IMR-90 (cell line): ENCODE measurements around the gene KRTAP12-2. TPM values are rescaled to one million over a fixed set of nuclear protein-coding genes. Genes with fewer than 3 reads are reported as not detected.
"Not testable (repeated sequence)": the region's sequence is repeated elsewhere in the genome, so short reads cannot be mapped to it uniquely, and the experiment has no call there.

Experiments
- ATAC-seq: fragments of 200-7000 bp; cut with Tn5 transposase; 2 replicates; pipeline ENCODE4 v1.9.1; 2020; ENCODE audit warnings: low read depth, mild to moderate bottlenecking, moderate library complexity
- BruUV-seq: library from RNA; stranded (reverse); fragments of 400-500 nt; replicated peaks from 2 replicates; lab custom pipeline; 2021; lab: Mats Ljungman, UMichigan
- CTCF ChIA-PET: fragments of 300-600 bp; formaldehyde crosslinking; extraction: SDS; loops from one replicate; lab custom pipeline; 2021; ENCODE audit warnings: antibody characterized with exemption; lab: Yijun Ruan, JAX
- POLR2A ChIA-PET: fragments of 300-600 bp; sonication (Branson Sonifier 250); formaldehyde crosslinking; loops from one replicate; lab custom pipeline; 2022; ENCODE audit warnings: antibody characterized with exemption; ENCODE audit not compliant: unreplicated experiment; lab: Charles Lee
- DNase-seq: peaks from one replicate; pipeline ENCODE4 v3.0.0; 2013
- H2AFZ ChIP-seq: replicated peaks from 2 replicates; pipeline ENCODE3; 2013; ENCODE audit warnings: low read length, mild to moderate bottlenecking; ENCODE audit not compliant: poor library complexity
- H2AK5ac ChIP-seq: 2 replicates; pipeline ENCODE4 v1.6.1; 2013; ENCODE audit warnings: low read depth, low read length, inconsistent platforms
- H2AK9ac ChIP-seq: replicated peaks from 2 replicates; pipeline ENCODE3; 2013; ENCODE audit warnings: mild to moderate bottlenecking, low read depth, low read length, moderate library complexity; ENCODE audit not compliant: poor library complexity
- H2BK120ac ChIP-seq: 2 replicates; pipeline ENCODE4 v1.6.1; 2013; ENCODE audit warnings: low read depth, low read length, inconsistent platforms
- H2BK15ac ChIP-seq: 3 replicates; pipeline ENCODE4 v1.6.1; 2013; ENCODE audit warnings: low read depth, low read length, inconsistent platforms
- H2BK20ac ChIP-seq: 2 replicates; pipeline ENCODE4 v1.6.1; 2013; ENCODE audit warnings: low read depth, mild to moderate bottlenecking, inconsistent platforms, low read length, moderate library complexity
- H2BK5ac ChIP-seq: 2 replicates; pipeline ENCODE4 v1.6.1; 2013; ENCODE audit warnings: mild to moderate bottlenecking, low read depth, low read length, inconsistent platforms; ENCODE audit not compliant: poor library complexity, severe bottlenecking
- H3K14ac ChIP-seq: replicated peaks from 2 replicates; pipeline ENCODE4 v1.6.1; 2013; ENCODE audit warnings: low read depth, low read length, inconsistent platforms
- H3K18ac ChIP-seq: 2 replicates; pipeline ENCODE4 v1.6.1; 2013; ENCODE audit warnings: low read depth, low read length, control low read depth
- H3K23ac ChIP-seq: 2 replicates; pipeline ENCODE4 v1.6.1; 2013; ENCODE audit warnings: low read depth, low read length, inconsistent platforms
- H3K27ac ChIP-seq: 2 replicates; pipeline ENCODE4 v1.5.1; 2013; ENCODE audit warnings: mild to moderate bottlenecking, control low read depth, low read length; ENCODE audit not compliant: insufficient read depth
- H3K27me3 ChIP-seq: 2 replicates; pipeline ENCODE4 v1.6.1; 2013; ENCODE audit warnings: low read length; ENCODE audit not compliant: control insufficient read depth, insufficient read depth
- H3K36me3 ChIP-seq: 2 replicates; pipeline ENCODE4 v1.6.1; 2013; ENCODE audit warnings: low read length, mixed read lengths; ENCODE audit not compliant: control insufficient read depth, insufficient read depth
- H3K4ac ChIP-seq: 2 replicates; pipeline ENCODE4 v1.6.1; 2013; ENCODE audit warnings: low read depth, low read length, inconsistent platforms
- H3K4me1 ChIP-seq: 2 replicates; pipeline ENCODE4 v1.6.1; 2013; ENCODE audit warnings: low read length, mixed read lengths; ENCODE audit not compliant: control insufficient read depth, insufficient read depth
- H3K4me2 ChIP-seq: 2 replicates; pipeline ENCODE4 v1.6.1; 2013; ENCODE audit warnings: low read depth, mild to moderate bottlenecking, control low read depth, low read length, moderate library complexity
- H3K4me3 ChIP-seq: 2 replicates; pipeline ENCODE4 v1.5.1; 2013; ENCODE audit warnings: low read depth, mild to moderate bottlenecking, control low read depth, low read length, moderate library complexity; ENCODE audit not compliant: insufficient read depth
- H3K56ac ChIP-seq: 2 replicates; pipeline ENCODE4 v1.6.1; 2013; ENCODE audit warnings: low read length, inconsistent platforms; ENCODE audit not compliant: insufficient read depth; ENCODE audit errors: extremely low read depth
- H3K79me1 ChIP-seq, 2 experiments: 2 replicates each; pipeline ENCODE4 v1.6.1; 2013; ENCODE audit warnings: low read length in 2 of 2, inconsistent platforms in 1 of 2, low read depth in 1 of 2
- H3K9ac ChIP-seq: 2 replicates; pipeline ENCODE4 v1.6.1; 2013; ENCODE audit warnings: low read depth, low read length, control low read depth
- H3K9me1 ChIP-seq: 2 replicates; pipeline ENCODE4 v1.6.1; 2013; ENCODE audit warnings: low read length, inconsistent platforms; ENCODE audit not compliant: insufficient read depth
- H3K9me3 ChIP-seq: 2 replicates; pipeline ENCODE4 v1.6.1; 2013; ENCODE audit warnings: low read length; ENCODE audit not compliant: control insufficient read depth, insufficient read depth
- H4K20me1 ChIP-seq: 2 replicates; pipeline ENCODE4 v1.6.1; 2013; ENCODE audit warnings: low read length, inconsistent platforms; ENCODE audit not compliant: insufficient read depth
- H4K5ac ChIP-seq: 2 replicates; pipeline ENCODE4 v1.6.1; 2013; ENCODE audit warnings: mild to moderate bottlenecking, low read depth, low read length, control low read depth
- H4K8ac ChIP-seq, 2 experiments: 2 replicates each; pipeline ENCODE4 v1.6.1; 2013; ENCODE audit warnings: low read depth in 2 of 2, low read length in 2 of 2, control low read depth in 1 of 2, inconsistent platforms in 1 of 2
- H4K91ac ChIP-seq: 2 replicates; pipeline ENCODE4 v1.6.1; 2013; ENCODE audit warnings: low read depth, low read length, inconsistent platforms; ENCODE audit not compliant: insufficient read depth
- WGBS, 2 experiments: methylation state at CpG; one replicate each; pipeline versions ENCODE4 v1.1.5 to v1.1.7; 2013; ENCODE audit warnings: missing lambda C conversion rate in 2 of 2; ENCODE audit not compliant: insufficient read length in 1 of 2; ENCODE audit errors: extremely low coverage in 2 of 2; 5-methylcytosine and 5-hydroxymethylcytosine counted together
- dilution Hi-C: fragments of 300-500 bp; cut with HindIII; formaldehyde crosslinking; loops from one replicate; pipeline ENCODE4 v1.14.3; 2018; ENCODE audit warnings: low sequenced_read_pairs; ENCODE audit not compliant: unreplicated experiment
- in situ Hi-C: fragments of 300-500 bp; cut with MboI; formaldehyde crosslinking; loops from 3 replicates; pipeline ENCODE4 v1.14.3; 2019; ENCODE audit warnings: low sequenced_read_pairs, inconsistent platforms, mixed read lengths
- intact Hi-C: fragments of 100-400 bp; cut with micrococcal nuclease; formaldehyde crosslinking; loops from 2 replicates; pipeline ENCODE4 v1.10.0; 2022
- polyA plus RNA-seq, 3 experiments: library from polyadenylated mRNA; depleted of rRNA; stranded (reverse); fragments of >200 nt; gene quantifications; 2 replicates each; pipeline ENCODE4 v1.2.3, GENCODE V29; 2012; ENCODE audit warnings: low replicate concordance in 1 of 3
- total RNA-seq: library from RNA; depleted of rRNA; stranded (reverse); fragments of >200 nt; gene quantifications from 2 replicates; pipeline ENCODE4 v1.2.3, GENCODE V29; 2012

Gene KRTAP12-2
- total and polyA plus RNA-seq, 2 of the 4 experiments (the other 2 are of a cell fraction): not detected

DNA sequence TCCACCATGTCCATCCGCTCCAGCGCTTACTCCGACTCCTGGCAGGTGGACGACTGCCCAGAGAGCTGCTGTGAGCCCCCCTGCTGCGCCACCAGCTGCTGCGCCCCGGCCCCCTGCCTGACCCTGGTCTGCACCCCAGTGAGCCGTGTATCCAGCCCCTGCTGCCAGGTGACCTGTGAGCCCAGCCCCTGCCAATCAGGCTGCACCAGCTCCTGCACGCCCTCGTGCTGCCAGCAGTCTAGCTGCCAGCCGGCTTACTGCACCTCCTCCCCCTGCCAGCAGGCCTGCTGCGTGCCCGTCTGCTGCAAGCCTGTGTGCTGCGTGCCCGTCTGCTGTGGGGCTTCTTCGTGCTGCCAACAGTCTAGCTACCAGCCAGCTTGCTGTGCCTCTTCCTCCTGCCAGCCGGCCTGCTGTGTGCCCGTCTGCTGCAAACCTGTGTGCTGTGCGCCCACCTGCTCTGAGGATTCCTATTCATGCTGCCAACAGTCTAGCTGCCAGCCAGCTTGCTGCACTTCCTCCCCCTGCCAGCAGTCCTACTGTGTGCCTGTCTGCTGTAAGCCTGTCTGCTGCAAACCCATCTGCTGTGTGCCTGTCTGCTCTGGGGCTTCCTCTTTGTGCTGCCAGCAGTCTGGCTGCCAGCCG, 39.4 kb downstream of the KRTAP12-2 start:
- H3K4me2 ChIP-seq, H3K27me3 ChIP-seq, H3K9ac ChIP-seq, H3K18ac ChIP-seq, CTCF ChIA-PET, H2BK5ac ChIP-seq, H3K36me3 ChIP-seq, H2AFZ ChIP-seq, intact Hi-C loops, H3K14ac ChIP-seq, POLR2A ChIA-PET, H4K20me1 ChIP-seq, BruUV-seq, H3K79me1 ChIP-seq, H3K4ac ChIP-seq, H3K4me3 ChIP-seq, H3K9me1 ChIP-seq, dilution Hi-C loops, DNase-seq, H2AK5ac ChIP-seq, H3K23ac ChIP-seq, H3K4me1 ChIP-seq, H2AK9ac ChIP-seq, H4K91ac ChIP-seq, H4K8ac ChIP-seq, in situ Hi-C loops, H4K5ac ChIP-seq, H3K56ac ChIP-seq, H3K9me3 ChIP-seq, H2BK15ac ChIP-seq, H2BK20ac ChIP-seq, ATAC-seq, H2BK120ac ChIP-seq, H3K27ac ChIP-seq: not testable (repeated sequence)
- 80% methylated on average over 7 of the region's 20 CpGs; no CpG with 5 or more reads in 1 of the 2 experiments for WGBS, 2 experiments
